CD4-positive, alpha-beta T cell treated with Interleukin-4 for 4 hours (primary cell): ENCODE measurements around the gene SUPT4H1.
"Not testable (repeated sequence)": the region's sequence is repeated elsewhere in the genome, so short reads cannot be mapped to it uniquely, and the experiment has no call there.

Source experiments
- DNase-seq: peaks from one replicate; pipeline ENCODE4 v3.0.0-alpha.2; 2020

The SUPT4H1 gene

DNA sequence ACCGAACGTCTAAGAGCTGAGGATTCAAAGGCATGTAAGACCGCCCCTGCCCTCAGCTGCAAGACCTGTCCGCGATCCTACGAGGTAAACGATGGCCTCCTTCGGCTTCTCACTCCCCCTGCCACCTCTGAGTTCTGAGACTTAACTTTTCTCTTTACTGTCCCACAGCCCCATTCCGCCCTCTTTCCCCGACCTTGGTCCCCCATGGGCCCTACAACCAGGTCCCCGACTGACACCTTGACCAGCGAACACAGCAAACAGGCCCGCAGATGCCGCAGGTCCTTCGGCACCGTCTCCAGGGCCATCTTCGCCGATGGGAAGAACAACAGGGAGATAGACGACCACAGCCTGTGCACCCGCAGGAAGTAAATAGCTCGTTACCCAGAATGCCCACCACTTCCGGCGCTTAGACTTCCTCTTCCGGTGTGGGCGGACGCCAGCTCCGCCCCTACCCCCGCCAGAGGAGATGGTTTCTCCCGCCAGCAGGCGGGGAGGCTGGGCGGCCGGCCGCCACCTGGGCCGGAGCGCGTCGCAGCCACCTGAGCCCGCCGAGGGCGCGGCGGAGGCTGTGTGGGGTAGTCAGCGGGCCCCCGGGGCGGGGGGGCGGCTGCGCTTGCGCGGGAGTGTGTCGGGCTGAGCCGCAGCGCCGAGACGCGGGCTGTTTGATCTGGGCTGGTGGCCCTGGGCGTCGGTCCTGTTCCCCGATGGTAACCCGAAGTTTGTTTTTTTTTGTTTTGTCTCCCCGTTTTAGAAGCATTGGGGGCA lies at the start of gene SUPT4H1:
TSS of gene SUPT4H1 (minus strand) at position 371 of the 765 bp plus-strand sequence. CDS start at position 305, 66 bp downstream.
- peak; percentile 96 for DNase-seq

DNA sequence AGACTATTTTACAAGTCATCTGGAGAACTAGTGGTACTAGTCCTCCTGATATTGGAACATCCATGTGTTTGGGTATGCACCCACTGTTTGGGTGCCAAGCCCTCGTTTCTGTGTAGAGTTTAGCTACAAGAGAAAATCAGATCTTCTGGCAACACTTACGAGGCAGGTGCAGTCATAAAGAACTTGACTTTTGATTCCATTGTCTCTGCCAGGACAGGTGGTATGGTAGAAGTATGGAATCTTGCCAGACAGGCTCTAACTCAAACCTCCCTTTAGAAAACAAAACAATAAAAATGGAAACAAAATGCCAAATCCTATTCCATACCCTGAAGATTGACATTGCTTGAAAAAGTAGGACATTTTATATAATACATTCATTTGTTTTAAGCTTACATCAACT lies 49.3 kb upstream of the SUPT4H1 start:
- DNase-seq = no peak

GRCh38 chr17:58400826-58401225 lies 48.8 kb upstream of the SUPT4H1 start:
- no peak for DNase-seq

- no peak for DNase-seq
Observed at GRCh38 chr17:58399974-58400373, 48.0 kb upstream of the SUPT4H1 start.

- DNase-seq = no peak
Observed at GRCh38 chr17:58398574-58399266, 46.7 kb upstream of the SUPT4H1 start.

DNA sequence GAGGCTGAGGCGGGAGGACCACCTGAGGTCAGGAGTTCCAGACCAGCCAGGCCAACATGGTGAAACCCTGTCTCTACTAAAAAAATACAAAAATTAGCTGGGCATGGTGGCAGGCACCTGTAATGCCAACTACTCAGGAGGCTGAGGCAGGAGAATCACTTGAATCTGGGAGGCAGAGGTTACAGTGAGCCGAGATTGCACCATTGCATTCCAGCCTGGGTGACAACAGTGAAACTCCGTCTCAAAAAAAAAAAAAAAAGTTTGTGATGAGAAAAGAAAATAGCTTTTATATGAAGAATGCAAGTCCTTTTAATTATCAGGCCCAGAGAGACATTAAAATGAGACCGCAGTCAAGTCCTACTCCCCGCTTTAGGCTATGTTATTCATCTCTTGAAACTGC lies 45.4 kb upstream of the SUPT4H1 start:
- DNase-seq = not testable (repeated sequence)

- DNase-seq = no peak
Observed at GRCh38 chr17:58396173-58396572, 44.2 kb upstream of the SUPT4H1 start.

DNA sequence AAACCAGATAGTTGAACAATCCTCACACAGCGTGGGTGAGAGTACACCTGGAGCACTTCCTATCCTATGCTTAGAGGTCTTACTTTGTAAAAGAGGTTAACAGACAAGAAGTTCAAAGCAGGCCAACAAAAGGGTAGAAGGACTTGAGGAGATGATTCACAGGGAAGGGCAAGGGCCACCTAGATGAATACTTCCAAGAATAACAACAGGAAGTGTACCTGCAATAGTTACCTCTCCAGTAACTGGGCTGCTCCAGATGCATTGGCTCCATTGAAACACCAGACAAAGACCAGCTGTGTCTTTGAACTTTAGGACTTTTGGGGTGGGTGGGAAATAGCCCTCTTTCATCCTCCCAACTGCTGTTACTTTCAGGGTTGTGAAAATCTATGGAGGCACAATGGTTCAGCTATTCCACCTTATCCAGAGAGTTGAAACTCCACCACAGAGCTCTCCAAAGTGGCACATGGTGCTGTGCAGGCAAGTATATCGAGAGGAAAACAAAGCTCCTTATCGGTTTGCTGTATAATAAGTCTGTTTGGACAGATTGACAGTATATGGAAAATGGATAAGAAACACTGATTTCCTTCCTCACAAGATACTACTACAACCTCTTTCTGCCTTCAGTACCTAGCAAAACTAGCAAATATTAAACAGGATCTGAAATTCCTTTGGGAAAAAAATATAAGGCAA lies 42.7 kb upstream of the SUPT4H1 start:
- DNase-seq = no peak

DNA sequence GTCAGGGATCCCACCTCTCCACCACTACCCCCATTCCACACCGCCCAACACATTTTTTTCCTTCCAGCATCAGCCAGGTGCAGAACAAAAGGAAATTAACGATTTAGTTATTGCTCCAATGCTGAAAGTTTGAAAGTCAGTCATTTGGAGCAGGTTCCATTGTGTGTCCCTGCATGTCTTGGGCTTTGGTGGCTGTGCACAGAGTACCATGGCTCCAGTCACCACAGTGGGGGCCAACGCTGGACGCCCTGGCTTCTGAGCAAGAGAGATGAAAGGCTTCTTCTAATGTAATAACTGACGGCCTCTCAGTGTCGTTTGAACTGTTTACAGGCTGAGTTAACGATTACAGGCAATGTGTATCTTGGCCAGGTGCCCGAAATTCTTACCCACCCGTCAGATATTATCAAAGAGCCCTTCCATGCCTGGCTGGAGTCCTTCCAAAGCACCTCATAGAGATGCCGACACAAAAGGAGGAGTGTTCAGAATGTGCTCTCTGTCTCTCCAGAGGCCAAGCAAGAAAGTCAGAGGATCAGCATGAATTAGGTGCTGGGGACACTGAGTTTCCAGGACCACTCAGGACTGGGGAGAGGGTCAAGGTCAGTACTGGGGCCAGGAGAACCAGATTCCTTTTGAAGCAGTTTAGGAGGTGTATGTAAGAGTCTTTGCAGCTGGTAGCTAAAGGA lies 39.4 kb upstream of the SUPT4H1 start:
- no peak for DNase-seq

DNA sequence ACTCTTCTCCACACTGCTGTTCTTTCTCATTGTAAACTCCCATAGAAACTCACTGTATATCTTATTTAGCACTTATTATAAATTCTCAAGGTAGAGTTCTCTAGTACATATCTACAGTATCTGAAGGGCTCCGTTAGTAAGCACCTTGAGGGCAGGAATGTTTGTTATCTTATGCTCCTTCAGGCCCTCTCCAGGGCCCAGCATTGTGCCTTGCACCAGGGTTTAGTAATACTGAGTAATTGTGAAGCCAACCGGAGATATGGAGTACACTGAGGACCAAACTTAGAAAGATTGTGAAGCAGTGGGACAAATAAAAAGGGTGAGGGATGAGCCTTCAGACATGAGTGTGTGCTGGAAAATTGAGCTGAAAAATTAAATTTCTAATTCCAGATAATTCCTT lies 38.9 kb upstream of the SUPT4H1 start:
- DNase-seq = no peak

GRCh38 chr17:58388302-58389190 lies 36.5 kb upstream of the SUPT4H1 start:
- no peak for DNase-seq

DNA sequence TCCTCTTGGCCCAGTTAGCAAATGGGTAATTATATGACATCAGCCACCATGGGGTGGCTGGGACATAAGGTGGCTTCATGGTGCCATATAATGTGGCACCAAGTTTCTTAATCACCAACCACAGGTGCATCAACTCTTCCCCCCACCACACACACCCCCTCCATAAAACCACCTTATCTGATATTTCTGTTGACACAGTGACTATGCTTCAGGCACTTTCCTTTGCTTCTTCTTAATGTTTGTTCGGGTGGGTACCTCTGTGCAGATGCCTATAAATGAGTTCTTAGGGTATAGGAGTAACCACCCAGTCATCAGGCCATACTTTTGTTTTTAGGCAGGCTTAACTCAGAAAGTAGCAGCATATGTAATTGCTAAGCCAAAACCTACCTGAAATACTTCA lies 35.8 kb upstream of the SUPT4H1 start:
- peak; percentile 13 for DNase-seq

- no peak for DNase-seq
Observed at GRCh38 chr17:58386708-58387107, 34.7 kb upstream of the SUPT4H1 start.

DNA sequence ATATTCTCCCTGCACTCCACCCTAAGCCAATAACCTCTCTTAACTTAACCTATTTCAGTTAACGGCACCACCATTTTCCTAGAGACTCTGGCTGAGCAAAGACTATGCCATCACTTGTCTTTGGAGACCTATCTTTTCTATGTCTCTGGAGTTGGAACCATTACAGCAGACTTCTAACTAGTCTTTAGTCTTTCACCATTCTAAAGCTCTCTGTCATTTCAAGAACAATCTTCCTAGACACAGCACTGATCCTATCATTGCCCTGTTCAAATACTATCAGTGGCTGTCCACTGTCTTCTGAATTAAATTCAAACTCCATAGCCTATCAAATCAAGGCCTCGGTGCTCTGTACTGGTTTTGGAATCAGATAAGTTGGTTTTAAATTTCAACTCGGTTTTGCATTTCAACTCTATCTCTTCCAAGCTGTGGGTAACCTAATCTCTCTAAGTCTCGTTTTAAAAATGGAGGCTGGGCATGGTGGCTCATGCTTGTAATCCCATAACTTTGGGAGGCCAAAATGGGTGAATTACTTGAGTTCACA lies 33.4 kb upstream of the SUPT4H1 start:
- DNase-seq = no peak

DNA sequence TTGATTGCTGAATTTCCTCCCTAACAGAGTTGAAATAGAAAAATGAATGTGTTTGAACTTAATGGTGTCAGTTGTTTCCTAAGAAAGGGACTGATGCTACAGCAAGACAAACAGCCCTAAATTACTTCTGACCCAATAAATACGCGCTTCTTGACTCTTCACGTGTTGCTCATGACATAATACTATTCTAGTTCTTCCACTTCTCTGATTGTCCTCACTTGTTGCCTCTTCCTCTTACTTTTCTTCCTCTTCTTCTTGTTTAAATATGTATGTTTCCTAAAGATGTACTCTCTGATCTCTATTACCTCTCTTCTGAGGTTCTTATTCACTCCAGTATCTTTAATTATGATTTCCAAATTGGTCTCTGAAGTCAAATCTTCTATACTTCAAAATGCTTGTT lies 32.9 kb upstream of the SUPT4H1 start:
- DNase-seq = no peak

- DNase-seq = no peak
Observed at GRCh38 chr17:58383892-58384462, 32.0 kb upstream of the SUPT4H1 start.

- DNase-seq = no peak
Observed at GRCh38 chr17:58382872-58383242, 30.9 kb upstream of the SUPT4H1 start.

- DNase-seq = no peak
Observed at GRCh38 chr17:58382108-58382871, 30.3 kb upstream of the SUPT4H1 start.

GRCh38 chr17:58381124-58382035 lies 29.4 kb upstream of the SUPT4H1 start:
- no peak for DNase-seq
